ENCODE data around the gene PELI2.
"Not testable (repeated sequence)": the region's sequence is repeated elsewhere in the genome, so short reads cannot be mapped to it uniquely, and the experiment has no call there.

The PELI2 gene

GRCh38 chr14:56143025-56143424 lies 24.8 kb downstream of the PELI2 start:
- no peak for DNase-seq (ENCODE audit: low read depth in 3 of 3)

DNA sequence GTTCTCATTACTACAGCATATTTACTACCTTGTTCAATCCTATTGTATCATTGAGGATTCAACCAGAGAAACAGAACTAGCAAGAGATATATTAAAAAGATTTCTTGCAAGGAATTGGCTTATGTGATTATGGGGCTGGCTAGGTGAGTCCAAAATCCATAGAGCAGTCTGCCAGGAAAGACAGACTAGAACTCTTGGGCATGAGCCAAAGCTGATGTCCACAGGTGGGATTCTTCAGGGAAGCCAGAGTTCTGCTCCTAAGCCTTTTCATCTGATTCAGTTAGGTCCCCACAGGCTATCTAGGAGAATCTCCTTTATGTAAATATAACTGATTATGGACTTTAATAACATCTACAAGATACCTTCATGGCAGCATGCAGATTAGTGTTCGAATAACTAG lies 26.0 kb downstream of the PELI2 start:
- no peak for DNase-seq (ENCODE audit: low read depth in 3 of 3)

- no peak for DNase-seq (ENCODE audit: low read depth in 3 of 3)
Measured at GRCh38 chr14:56145181-56145769, 27.1 kb downstream of the PELI2 start.

DNA sequence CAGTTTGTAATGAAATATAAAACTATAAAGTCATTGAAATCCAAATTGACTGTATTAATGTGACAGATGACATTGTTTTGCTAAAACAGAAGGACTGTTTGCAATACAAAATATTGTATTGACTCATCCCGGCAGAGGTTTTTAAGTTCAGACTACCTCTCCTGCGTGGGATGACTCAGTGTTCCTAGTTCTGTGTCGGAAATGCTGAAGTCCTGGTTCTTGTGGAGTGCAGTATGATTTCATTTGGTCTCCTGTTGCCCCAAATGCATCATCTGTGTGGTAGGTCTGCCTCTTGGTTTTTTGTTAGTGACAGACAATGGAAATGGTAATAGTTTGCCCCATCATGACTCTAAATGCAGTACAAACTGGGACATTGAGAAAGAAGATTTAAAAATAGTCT lies 27.8 kb downstream of the PELI2 start:
- DNase-seq (ENCODE audit: low read depth in 3 of 3), result no peak

DNA sequence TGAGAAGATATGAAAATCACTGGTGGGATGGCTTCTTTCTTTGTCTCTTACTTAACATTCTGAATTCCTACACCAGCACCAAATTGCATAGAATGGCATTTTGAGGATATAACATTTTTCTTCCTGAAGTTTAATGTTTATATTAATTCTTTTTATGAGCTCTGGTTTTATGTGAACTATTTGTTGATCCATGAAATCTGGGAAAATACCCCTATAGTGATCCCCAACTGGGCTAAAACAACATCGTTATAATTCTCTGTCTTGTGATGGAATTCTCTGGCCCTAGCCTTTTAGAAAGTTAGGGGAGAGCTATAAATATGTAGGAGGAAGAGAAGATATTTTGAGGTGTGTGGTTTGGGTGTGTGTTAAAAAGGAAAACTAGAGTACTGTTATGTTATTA lies 29.2 kb downstream of the PELI2 start:
- DNase-seq (ENCODE audit: low read depth in 3 of 3), result no peak

DNA sequence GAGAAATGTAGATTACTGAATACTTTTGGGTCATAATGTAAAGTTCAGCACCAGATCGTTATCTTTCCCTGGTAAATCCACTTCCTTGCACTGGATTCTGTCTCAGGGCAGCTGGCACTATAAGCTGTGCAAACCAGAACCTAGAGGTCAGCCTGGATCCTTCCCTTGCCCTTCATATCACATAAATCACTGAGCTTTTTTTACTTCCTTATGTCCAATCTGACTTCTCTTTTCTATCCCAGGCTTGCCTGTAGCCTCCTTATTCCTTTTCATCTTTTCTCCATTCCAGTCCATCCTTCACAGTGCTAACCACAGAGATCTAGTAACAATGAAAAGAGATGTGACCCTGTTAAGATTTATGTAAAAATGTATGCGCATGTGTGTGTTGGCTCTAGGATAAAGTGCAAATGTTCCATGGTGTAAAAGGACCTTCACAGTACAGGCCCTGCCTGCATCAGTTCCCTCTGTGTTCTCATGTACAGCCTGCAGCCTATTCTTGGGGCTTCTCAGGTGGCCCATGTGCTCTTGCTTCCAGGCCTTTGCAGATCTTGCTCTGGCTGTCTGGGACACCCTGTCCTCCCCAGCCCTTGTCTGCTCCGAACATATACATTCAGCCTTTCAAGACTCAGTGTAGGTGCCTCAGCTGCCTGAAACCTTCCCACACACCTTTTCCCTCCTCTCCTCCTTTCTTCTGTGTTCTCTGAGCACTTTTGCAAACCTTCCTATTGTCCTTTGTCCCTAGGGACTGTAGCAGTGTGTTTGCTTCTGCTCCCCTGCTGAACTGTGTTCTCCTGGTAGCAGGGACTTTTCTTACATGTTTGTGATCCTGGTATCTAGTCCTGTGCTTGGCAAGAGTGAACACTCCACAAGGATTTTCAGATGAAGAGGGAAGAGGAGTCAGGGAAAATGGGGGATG lies 30.0 kb downstream of the PELI2 start:
- DNase-seq (ENCODE audit: low read depth in 3 of 3), result no peak

- no peak for DNase-seq (ENCODE audit: low read depth in 3 of 3)
Measured at GRCh38 chr14:56149151-56149550, 30.9 kb downstream of the PELI2 start.

DNA sequence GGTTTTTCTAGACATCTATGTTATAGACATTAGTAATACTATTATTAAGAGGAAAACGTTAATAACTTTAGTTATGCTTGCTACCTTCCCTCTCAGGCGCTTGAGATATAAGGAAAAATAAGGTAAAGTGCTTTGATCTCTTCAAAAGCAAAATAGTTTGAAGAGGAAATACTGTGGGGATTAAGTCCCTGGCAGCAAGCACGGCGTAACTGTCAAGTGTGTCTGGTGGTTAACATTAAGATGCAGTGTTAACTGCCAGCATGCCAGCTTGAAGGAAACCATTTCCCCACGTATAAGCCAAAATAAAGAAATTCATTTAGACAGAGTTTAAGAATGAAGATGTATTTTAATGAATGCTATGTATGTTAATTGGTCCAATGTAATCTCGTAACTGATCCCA lies 31.8 kb downstream of the PELI2 start:
- no peak for DNase-seq (ENCODE audit: low read depth in 3 of 3)

GRCh38 chr14:56150645-56151345 lies 32.6 kb downstream of the PELI2 start:
- no peak for DNase-seq (ENCODE audit: low read depth in 3 of 3)

DNA sequence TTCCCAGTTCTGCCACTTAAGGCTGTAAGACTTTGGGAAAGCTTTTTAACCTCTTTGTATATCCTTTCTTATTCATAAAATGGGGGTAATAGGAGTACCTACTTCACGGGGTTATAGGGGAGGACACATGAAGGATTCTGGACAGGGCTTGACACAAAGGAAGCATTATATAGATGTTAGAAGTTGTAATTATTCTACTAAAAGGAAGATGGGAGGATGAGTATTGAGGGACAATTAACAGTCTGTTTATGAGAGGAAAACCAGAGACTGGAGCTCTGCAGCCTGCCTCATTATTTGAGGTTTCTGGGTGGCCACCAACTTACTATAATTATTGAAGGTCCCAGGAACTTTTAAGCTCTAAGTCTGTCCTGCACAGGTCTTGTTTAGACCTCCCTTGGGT lies 34.0 kb downstream of the PELI2 start:
- no peak for DNase-seq (ENCODE audit: low read depth in 3 of 3)

GRCh38 chr14:56153267-56153666 lies 35.1 kb downstream of the PELI2 start:
- no peak for DNase-seq (ENCODE audit: low read depth in 3 of 3)

GRCh38 chr14:56154321-56154720 lies 36.1 kb downstream of the PELI2 start:
- no peak for DNase-seq (ENCODE audit: low read depth in 3 of 3)

- no peak for DNase-seq (ENCODE audit: low read depth in 3 of 3)
Measured at GRCh38 chr14:56156096-56156495, 37.9 kb downstream of the PELI2 start.

DNA sequence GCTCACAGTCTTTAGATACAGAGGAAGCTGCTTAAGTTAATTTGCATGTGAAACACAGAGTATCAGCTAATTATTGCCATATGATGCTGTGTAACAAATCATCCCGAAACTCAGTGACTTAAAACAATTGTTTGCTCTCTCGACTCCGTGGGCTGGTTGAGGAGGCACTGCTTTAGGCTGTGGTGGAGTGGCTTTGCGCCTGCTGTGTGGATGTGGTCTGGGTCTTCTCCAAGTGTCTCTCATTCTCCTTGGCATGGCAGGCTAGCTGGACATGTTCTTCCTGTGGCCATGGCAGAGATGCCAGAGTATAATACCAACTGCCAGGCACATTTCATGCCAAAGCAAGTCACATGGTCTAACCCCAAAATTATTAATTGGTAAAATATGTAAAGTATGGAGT lies 40.9 kb downstream of the PELI2 start:
- DNase-seq (ENCODE audit: low read depth in 3 of 3), result no peak

DNA sequence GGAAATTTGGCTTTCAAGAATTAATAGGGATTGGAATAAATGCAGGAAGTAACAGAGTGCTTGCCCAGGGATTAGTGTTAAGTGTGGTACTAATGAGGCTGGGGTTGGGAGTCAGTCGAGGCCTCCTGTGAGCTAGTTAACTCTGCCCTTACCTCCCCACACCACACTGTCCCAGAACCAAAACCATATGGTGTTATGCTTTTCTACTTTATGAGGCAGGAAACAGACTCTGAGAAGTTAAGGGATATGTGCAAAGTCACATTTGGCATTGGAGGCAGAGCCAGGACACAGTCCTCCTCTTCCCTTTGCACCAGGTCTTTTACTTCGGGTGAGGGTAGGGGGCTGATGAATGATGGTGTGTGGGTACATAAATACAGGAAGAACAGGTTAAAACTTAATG lies 41.9 kb downstream of the PELI2 start:
- no peak for DNase-seq (ENCODE audit: low read depth in 3 of 3)

GRCh38 chr14:56161658-56162057 lies 43.4 kb downstream of the PELI2 start:
- no peak for DNase-seq (ENCODE audit: low read depth in 3 of 3)

DNA sequence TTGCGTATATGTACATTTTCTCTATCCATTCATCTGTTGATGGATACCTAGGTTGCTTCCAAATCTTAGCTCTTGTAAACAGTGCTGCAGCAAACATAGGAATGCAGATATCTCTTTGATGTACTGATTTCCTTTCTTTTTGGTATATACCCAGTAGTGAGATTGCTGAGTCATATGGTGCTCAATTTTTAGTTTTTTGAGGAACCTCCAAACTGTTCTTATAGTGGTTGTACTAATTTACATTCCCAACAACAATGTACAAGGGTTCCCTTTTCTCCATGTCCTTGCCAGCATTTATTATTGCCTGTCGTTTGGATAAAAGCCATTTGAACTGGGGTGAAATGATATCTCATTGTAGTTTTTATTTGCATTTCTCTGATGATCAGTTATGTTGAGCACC lies 44.3 kb downstream of the PELI2 start:
- DNase-seq (ENCODE audit: low read depth in 3 of 3), result no peak

DNA sequence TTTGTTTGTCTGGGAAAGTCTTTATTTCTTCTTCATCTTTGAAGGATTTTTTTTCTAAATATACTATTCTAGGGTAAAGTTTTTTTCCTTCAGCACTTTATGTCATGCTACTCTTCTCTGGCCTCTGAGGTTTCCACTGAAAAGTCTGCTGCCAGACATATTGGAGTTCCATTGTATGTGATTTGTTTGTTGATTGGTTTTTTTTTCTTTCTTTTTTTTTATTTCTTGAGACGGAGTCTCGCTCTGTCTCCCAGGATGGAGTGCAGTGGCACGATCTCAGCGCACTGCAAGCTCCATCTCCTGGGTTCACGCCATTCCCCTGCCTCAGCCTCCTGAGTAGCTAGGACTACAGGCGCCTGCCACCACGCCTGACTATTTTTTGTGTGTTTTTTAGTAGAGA lies 48.4 kb downstream of the PELI2 start:
- DNase-seq (ENCODE audit: low read depth in 3 of 3), result not testable (repeated sequence)

- DNase-seq (ENCODE audit: low read depth in 3 of 3), result no peak
Measured at GRCh38 chr14:56168007-56168616, 49.9 kb downstream of the PELI2 start.

GRCh38 chr14:56170028-56170427 lies 51.8 kb downstream of the PELI2 start:
- DNase-seq (ENCODE audit: low read depth in 3 of 3), result no peak

DNA sequence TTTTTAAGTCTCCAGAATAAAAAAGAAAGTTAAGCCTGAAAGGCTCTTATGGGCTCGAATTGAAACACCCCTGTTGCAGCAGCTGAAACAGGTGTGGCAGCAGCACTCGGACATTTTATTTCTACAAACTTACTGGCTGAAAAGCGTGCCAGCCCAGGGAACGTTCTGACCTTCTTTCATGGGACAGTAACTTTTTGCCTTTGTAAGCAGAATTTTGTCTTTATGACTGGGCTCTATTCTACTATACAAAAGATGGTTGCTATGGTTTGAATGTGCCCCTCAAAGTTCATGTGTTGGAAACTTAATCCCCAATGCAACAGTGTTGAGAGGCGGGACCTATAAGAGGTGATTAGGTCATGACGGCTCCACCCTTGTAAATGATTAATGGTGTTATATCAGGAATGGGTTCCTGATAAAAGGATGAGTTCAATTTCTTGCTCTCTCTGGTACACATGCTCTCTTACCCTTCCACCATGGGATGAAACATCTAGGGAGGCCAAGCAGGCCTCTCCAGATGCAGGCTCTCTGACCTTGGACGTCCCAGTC lies 52.7 kb downstream of the PELI2 start:
- DNase-seq (ENCODE audit: low read depth in 3 of 3), result no peak

DNA sequence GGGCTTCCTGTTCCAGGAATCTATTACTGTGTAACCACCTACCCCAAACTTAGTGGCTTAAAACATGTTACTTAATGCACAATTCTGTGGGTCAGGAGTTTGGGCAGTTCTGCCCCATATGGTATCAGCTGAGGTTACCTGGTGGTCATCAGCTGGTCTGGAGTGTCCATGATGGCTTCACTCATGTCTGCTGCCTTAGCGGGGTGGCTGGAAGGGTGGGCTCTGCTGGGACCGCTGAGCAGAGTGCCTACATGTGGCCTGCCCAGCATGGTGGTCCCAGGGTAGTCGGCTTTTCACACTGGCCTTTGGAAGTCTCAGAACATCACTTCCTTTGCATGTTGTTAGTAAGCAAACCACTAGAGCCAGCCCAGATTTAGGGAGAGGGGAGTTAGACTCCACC lies 53.9 kb downstream of the PELI2 start:
- no peak for DNase-seq (ENCODE audit: low read depth in 3 of 3)
